Cardiac fibroblast (primary cell): ENCODE data around the gene CLK3.

Experiments used
- DNase-seq, 2 donors: peaks; one replicate each; pipeline versions ENCODE4 v3.0.0 to v3.0.0-alpha.2; 2010; ENCODE audit warnings: low read depth in 2 of 2
- H3K4me3 ChIP-seq, 2 donors: replicated peaks in 1 of 2; 1 replicate in 1 of 2; 2 replicates in 1 of 2; pipeline ENCODE4 v1.5.1; 2011; ENCODE audit warnings: low read depth in 2 of 2, low read length in 2 of 2, mild to moderate bottlenecking in 2 of 2, moderate library complexity in 1 of 2
- CTCF ChIP-seq: IDR thresholded peaks from one replicate; pipeline ENCODE4 v1.5.1; 2011; ENCODE audit warnings: low read depth, mild to moderate bottlenecking, low read length, inconsistent platforms

CLK3 gene

GRCh38 chr15:74614744-74615507 is 710 bp upstream of the CLK3 start:
- peak; percentile 66 to 80 for DNase-seq
- TF ChIP-seq CTCF, result no peak
- H3K4me3 ChIP-seq, result peak overlapping the region; percentile 97

- peak; percentile 76 to 79 for DNase-seq
- peak overlapping the region; percentile 97 for H3K4me3 ChIP-seq
- TF ChIP-seq CTCF, result no peak
Measured at GRCh38 chr15:74616366-74616939, 817 bp downstream of the CLK3 start.

GRCh38 chr15:74616996-74617395 is 1.4 kb downstream of the CLK3 start:
- no peak for TF ChIP-seq CTCF
- no peak for DNase-seq
- peak overlapping the region; percentile 97 for H3K4me3 ChIP-seq

GRCh38 chr15:74618841-74619596 is 3.4 kb downstream of the CLK3 start:
- H3K4me3 ChIP-seq, result no peak overlapping the region
- TF ChIP-seq CTCF, result no peak
- no peak for DNase-seq

GRCh38 chr15:74619916-74620635 is 4.4 kb downstream of the CLK3 start:
- no peak for DNase-seq
- H3K4me3 ChIP-seq, result no peak overlapping the region

More at GRCh38 chr15:74619916-74620635, 4.4 kb downstream of the CLK3 start:
- no peak for TF ChIP-seq CTCF
